Astrocyte (in vitro differentiated cells and primary cell): ENCODE measurements around the gene LRPAP1. TPM values are rescaled to one million over a fixed set of nuclear protein-coding genes. Genes with fewer than 3 reads are reported as not detected.

Experiments
- DNase-seq: peaks from one replicate; pipeline ENCODE4 v3.0.0-alpha.2; 2010; ENCODE audit warnings: low read depth
- FAIRE-seq: peaks from 2 replicates; lab custom pipeline; 2011; peaks lifted over from hg19 to GRCh38; lab: Jason Lieb, UNC
- H2AFZ ChIP-seq: 2 replicates; pipeline ENCODE4 v1.6.0; 2012; ENCODE audit warnings: low read depth, low read length, inconsistent platforms
- H3K27ac ChIP-seq: 2 replicates; pipeline ENCODE4 v1.5.1; 2011; ENCODE audit warnings: low read depth, low read length, inconsistent platforms
- H3K27me3 ChIP-seq: 2 replicates; pipeline ENCODE4 v1.6.0; 2011; ENCODE audit warnings: low read length, inconsistent platforms; ENCODE audit not compliant: insufficient read depth
- H3K36me3 ChIP-seq: 2 replicates; pipeline ENCODE4 v1.5.1; 2011; ENCODE audit warnings: low read length, inconsistent platforms; ENCODE audit not compliant: insufficient read depth
- H3K4me1 ChIP-seq: 2 replicates; pipeline ENCODE4 v1.5.1; 2011; ENCODE audit warnings: low read length, inconsistent platforms; ENCODE audit not compliant: insufficient read depth
- H3K4me2 ChIP-seq: 2 replicates; pipeline ENCODE4 v1.6.0; 2012; ENCODE audit warnings: low read length, inconsistent platforms
- H3K4me3 ChIP-seq: 2 replicates; pipeline ENCODE4 v1.5.1; 2011; ENCODE audit warnings: low read depth, mild to moderate bottlenecking, low read length, inconsistent platforms; ENCODE audit not compliant: insufficient read depth
- H3K79me2 ChIP-seq: 2 replicates; pipeline ENCODE4 v1.6.0; 2012; ENCODE audit warnings: mild to moderate bottlenecking, low read length, inconsistent platforms; ENCODE audit not compliant: insufficient read depth
- H3K9ac ChIP-seq: 2 replicates; pipeline ENCODE4 v1.6.0; 2012; ENCODE audit warnings: mild to moderate bottlenecking, low read length, inconsistent platforms
- H3K9me3 ChIP-seq: 2 replicates; pipeline ENCODE4 v1.5.1; 2012; ENCODE audit warnings: low read depth, mild to moderate bottlenecking, low read length, inconsistent platforms; ENCODE audit not compliant: insufficient read depth
- H4K20me1 ChIP-seq: 2 replicates; pipeline ENCODE4 v1.6.0; 2012; ENCODE audit warnings: low read length, inconsistent platforms; ENCODE audit not compliant: insufficient read depth
- H3K27ac Mint-ChIP-seq: one replicate; pipeline ENCODE4 v1.8.0; 2021; ENCODE audit warnings: mild to moderate bottlenecking, mixed read lengths; ENCODE audit not compliant: unreplicated experiment
- H3K27me3 Mint-ChIP-seq: one replicate; pipeline ENCODE4 v1.8.0; 2021; ENCODE audit warnings: low read depth, mixed read lengths; ENCODE audit not compliant: unreplicated experiment
- H3K36me3 Mint-ChIP-seq: one replicate; pipeline ENCODE4 v1.8.0; 2021; ENCODE audit warnings: low read depth, mixed read lengths; ENCODE audit not compliant: unreplicated experiment
- H3K4me1 Mint-ChIP-seq: one replicate; pipeline ENCODE4 v1.8.0; 2021; ENCODE audit warnings: low read depth, mixed read lengths; ENCODE audit not compliant: unreplicated experiment
- H3K4me3 Mint-ChIP-seq: one replicate; pipeline ENCODE4 v1.8.0; 2021; ENCODE audit warnings: mild to moderate bottlenecking, moderate library complexity, mixed read lengths; ENCODE audit not compliant: unreplicated experiment
- H3K9me3 Mint-ChIP-seq: one replicate; pipeline ENCODE4 v1.8.0; 2021; ENCODE audit warnings: mild to moderate bottlenecking, mixed read lengths; ENCODE audit not compliant: unreplicated experiment
- EZH2 ChIP-seq: IDR thresholded peaks from 2 replicates; pipeline ENCODE4 v1.6.1; 2012; ENCODE audit warnings: mild to moderate bottlenecking, low read length, inconsistent platforms; ENCODE audit not compliant: insufficient read depth
- total RNA-seq: library from RNA; stranded (reverse); gene quantifications from 2 replicates; pipeline ENCODE4 v1.2.1, GENCODE V29; 2021
- TF ChIP-seq, protein P1 (sequence below): IDR thresholded peaks from 2 replicates; pipeline ENCODE4 v1.5.1; 2011; ENCODE audit warnings: low read depth, mild to moderate bottlenecking, inconsistent platforms, low read length, moderate library complexity; ENCODE audit not compliant: insufficient read depth

LRPAP1 gene
- total RNA-seq, 1 donor from 2014 or later, result 191 TPM

DNA sequence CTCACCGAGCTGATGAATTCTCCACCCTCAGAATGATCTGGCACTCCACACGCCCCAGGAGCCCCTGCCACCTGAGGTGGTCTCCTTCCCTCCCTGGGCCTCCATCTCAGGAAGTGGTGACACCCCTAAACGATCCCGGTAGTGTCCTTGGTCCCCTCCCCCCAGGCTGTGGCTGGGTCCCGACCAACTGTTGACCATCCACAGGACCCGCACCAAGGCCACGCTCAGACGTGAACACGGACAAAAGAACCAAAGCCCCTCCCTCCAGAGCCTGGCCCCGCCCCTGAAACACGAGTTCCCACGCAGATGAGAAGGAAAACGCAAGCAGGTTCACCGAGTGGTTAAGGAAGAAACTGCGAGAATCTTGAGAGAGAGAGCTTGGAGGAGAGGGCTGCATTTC is 16.6 kb downstream of the LRPAP1 start:
- Histone ChIP-seq H3K4me1 (no peaks in the 10 kb centered on the region), H3K9me3 (no peaks in the 10 kb centered on the region), H3K36me3 (peaks cover 3% of the 10 kb centered on the region), H3K27me3 (no peaks in the 10 kb centered on the region), H4K20me1 (peaks cover 23% of the 10 kb centered on the region), H2AFZ (no peak overlapping the region), H3K9ac (no peak overlapping the region), H3K79me2 (no peaks in the 10 kb centered on the region), H3K27ac (no peak overlapping the region), H3K4me2 (no peak overlapping the region), H3K4me3 (no peak overlapping the region)
- no peak for FAIRE-seq
- Mint-ChIP-seq H3K27me3 (no peaks in the 10 kb centered on the region), H3K4me1 (no peaks in the 10 kb centered on the region), H3K4me3 (no peak overlapping the region), H3K27ac (peak overlapping the region; percentile 18), H3K9me3 (no peaks in the 10 kb centered on the region), H3K36me3 (peaks cover 33% of the 10 kb centered on the region)
- TF ChIP-seq EZH2, result no peak
- TF ChIP-seq, protein P1, sequence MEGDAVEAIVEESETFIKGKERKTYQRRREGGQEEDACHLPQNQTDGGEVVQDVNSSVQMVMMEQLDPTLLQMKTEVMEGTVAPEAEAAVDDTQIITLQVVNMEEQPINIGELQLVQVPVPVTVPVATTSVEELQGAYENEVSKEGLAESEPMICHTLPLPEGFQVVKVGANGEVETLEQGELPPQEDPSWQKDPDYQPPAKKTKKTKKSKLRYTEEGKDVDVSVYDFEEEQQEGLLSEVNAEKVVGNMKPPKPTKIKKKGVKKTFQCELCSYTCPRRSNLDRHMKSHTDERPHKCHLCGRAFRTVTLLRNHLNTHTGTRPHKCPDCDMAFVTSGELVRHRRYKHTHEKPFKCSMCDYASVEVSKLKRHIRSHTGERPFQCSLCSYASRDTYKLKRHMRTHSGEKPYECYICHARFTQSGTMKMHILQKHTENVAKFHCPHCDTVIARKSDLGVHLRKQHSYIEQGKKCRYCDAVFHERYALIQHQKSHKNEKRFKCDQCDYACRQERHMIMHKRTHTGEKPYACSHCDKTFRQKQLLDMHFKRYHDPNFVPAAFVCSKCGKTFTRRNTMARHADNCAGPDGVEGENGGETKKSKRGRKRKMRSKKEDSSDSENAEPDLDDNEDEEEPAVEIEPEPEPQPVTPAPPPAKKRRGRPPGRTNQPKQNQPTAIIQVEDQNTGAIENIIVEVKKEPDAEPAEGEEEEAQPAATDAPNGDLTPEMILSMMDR, result no peak
- no peak for DNase-seq

DNA sequence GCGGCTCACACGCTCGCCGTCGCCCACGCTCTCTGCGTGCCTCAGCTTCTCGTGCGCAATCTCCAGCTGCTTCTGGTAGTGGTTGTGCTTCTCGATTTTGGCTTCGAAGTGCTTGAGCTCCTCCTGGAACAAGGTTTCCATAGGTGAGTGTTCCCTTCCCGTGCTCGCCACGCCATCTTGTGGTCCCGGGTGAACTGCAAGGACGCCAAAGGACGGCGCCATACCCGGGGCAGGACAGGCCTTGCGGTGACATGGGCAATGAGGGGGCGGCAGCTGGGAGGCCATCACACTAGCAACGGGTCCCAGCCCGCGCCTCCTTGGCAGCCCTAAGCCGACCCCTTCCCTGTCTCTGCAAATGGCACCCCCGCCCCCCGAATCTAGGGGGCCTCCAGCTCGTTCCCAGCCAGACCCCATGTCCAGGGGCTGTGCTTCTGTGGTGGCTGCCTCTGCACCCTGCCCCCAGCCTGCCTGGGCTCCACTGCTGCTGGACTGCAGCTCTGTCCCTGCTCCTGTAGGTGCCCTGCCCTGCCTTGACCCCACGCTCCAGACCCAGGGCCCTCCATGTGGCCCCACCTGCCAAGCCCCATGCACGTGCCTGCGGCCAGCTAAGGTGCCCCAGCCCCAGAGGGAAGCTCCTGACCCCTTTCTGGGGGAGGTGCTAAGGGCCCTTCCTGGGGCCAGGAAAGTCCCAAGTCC is 17.3 kb downstream of the LRPAP1 start:
- H3K27ac ChIP-seq, result no peak overlapping the region
- peaks cover 34% of the 10 kb centered on the region for H3K36me3 Mint-ChIP-seq

More for the DNA sequence above, 17.3 kb downstream of the LRPAP1 start:
- no peaks in the 10 kb centered on the region for H3K27me3 Mint-ChIP-seq
- H3K27ac Mint-ChIP-seq, result no peak overlapping the region
- H3K4me2 ChIP-seq, result no peak overlapping the region
- H3K4me1 ChIP-seq, result no peaks in the 10 kb centered on the region
- H3K27me3 ChIP-seq, result no peaks in the 10 kb centered on the region
- FAIRE-seq, result no peak
- DNase-seq, result no peak
- H3K4me1 Mint-ChIP-seq, result no peaks in the 10 kb centered on the region
- no peak overlapping the region for H2AFZ ChIP-seq
- H3K9ac ChIP-seq, result no peak overlapping the region
- peaks cover 3% of the 10 kb centered on the region for H3K36me3 ChIP-seq
- no peaks in the 10 kb centered on the region for H3K9me3 ChIP-seq
- H3K4me3 ChIP-seq, result no peak overlapping the region
- peaks cover 20% of the 10 kb centered on the region for H4K20me1 ChIP-seq
- no peaks in the 10 kb centered on the region for H3K79me2 ChIP-seq
- H3K4me3 Mint-ChIP-seq, result no peak overlapping the region
- TF ChIP-seq EZH2, result no peak
- TF ChIP-seq, protein P1, result no peak
- H3K9me3 Mint-ChIP-seq, result no peaks in the 10 kb centered on the region
